Measurements from ENCODE around the gene TAS2R43. TPM values are rescaled to one million over a fixed set of nuclear protein-coding genes. Genes with fewer than 3 reads are reported as not detected.
"Not testable (repeated sequence)": the region's sequence is repeated elsewhere in the genome, so short reads cannot be mapped to it uniquely, and the experiment has no call there.

TAS2R43 gene, protein sequence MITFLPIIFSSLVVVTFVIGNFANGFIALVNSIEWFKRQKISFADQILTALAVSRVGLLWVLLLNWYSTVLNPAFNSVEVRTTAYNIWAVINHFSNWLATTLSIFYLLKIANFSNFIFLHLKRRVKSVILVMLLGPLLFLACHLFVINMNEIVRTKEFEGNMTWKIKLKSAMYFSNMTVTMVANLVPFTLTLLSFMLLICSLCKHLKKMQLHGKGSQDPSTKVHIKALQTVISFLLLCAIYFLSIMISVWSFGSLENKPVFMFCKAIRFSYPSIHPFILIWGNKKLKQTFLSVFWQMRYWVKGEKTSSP
- not detected for polyA plus RNA-seq (2012; ENCODE audit: low read depth, missing spikeins)

DNA sequence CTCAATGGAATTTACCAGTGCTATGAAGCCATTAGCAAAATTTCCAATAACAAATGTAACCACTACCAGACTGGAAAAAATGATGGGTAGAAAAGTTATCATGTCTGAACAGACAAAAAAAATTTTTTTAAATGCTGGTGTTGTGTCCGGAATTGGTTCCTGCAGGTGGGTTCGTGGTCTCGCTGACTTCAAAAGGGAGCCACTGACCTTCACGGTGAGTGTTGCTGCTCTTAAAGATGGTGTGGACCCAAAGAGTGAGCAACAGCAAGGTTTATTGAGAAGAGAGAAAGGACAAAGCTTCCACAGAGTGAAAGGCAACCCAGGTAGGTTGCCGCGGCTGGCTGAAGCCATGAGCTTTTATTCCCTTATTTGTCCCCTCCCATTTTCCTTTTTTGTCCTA is at the start of gene TAS2R43:
TAS2R43 (minus strand) TSS at position 186 of the 400 bp plus-strand sequence; CDS start at position 102, 84 bp downstream.
- no peak for FAIRE-seq
- no peak for DNase-seq (ENCODE audit: insufficient read length, low spot score)
- TF ChIP-seq POLR2AphosphoS5 (IDR thresholded peaks at IDR 0.05; ENCODE audit: low read depth, low read length) (no peak), POLR2A (IDR thresholded peaks at IDR 0.05; ENCODE audit: low read depth, low read length) (no peak), TAF1 (IDR thresholded peaks at IDR 0.05; ENCODE audit: low read depth, low read length) (no peak), SPI1 (IDR thresholded peaks at IDR 0.05; ENCODE audit: low read depth, low read length) (no peak), POU2F2 (IDR thresholded peaks at IDR 0.05; ENCODE audit: low read depth, low read length) (no peak), PAX5 (IDR thresholded peaks at IDR 0.05; ENCODE audit: insufficient read depth, low read length, severe bottlenecking) (no peak)

DNA sequence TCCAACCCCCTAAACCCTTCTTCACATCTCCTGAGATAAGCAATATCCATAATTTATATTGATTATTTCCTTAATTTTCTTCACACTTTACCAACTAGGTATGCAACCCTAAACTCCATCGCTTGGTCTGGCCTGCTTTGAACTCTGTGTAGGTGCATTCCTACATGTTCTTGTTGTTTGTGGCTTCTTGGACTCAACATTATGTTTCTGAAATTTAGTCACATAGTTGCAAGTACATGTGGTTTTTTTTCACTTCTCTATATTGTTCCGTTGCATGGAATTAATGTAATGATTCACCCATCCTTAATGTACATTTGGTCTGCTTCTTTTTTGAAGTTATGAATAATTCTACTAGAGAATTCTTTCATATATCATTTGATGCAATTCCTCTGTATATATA is 44.0 kb upstream of the TAS2R43 start:
- TF ChIP-seq PAX5 (IDR thresholded peaks at IDR 0.05; ENCODE audit: insufficient read depth, low read length, severe bottlenecking): no peak
- TF ChIP-seq SPI1 (IDR thresholded peaks at IDR 0.05; ENCODE audit: low read depth, low read length): peak; percentile 63
- no peak for TF ChIP-seq TAF1 (IDR thresholded peaks at IDR 0.05; ENCODE audit: low read depth, low read length)
- no peak for DNase-seq (ENCODE audit: insufficient read length, low spot score)
- FAIRE-seq: no peak

DNA sequence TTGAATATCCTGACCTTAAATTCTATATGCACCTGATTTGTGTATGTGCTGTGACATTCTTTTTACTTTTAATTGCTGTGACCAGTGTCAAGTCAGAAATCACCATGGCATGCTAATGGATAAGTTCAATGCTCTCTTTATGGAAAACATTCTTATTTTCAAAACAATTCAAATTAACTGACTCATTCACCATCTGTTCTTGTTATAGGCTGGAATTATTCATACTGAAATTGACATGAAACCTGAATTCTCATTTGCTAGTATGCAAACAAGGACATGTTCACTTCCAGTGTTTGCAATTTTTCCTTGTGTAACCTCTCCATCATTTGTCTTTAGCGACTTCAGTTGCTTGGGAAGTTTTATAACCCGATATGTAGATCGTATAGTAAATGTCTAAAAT is 42.2 kb upstream of the TAS2R43 start, which contains the start of gene TAS2R30:
TAS2R30 (minus strand) TSS at position 340 of the 400 bp plus-strand sequence. CDS start 400 bp downstream, outside the sequence.
- TF ChIP-seq POLR2AphosphoS5 (IDR thresholded peaks at IDR 0.05; ENCODE audit: low read depth, low read length): no peak
- TF ChIP-seq PAX5 (IDR thresholded peaks at IDR 0.05; ENCODE audit: insufficient read depth, low read length, severe bottlenecking): no peak
- no peak for TF ChIP-seq SPI1 (IDR thresholded peaks at IDR 0.05; ENCODE audit: low read depth, low read length)
- no peak for TF ChIP-seq POU2F2 (IDR thresholded peaks at IDR 0.05; ENCODE audit: low read depth, low read length)
- TF ChIP-seq POLR2A (IDR thresholded peaks at IDR 0.05; ENCODE audit: low read depth, low read length): no peak
- TF ChIP-seq TAF1 (IDR thresholded peaks at IDR 0.05; ENCODE audit: low read depth, low read length): no peak
- no peak for DNase-seq (ENCODE audit: insufficient read length, low spot score)

DNA sequence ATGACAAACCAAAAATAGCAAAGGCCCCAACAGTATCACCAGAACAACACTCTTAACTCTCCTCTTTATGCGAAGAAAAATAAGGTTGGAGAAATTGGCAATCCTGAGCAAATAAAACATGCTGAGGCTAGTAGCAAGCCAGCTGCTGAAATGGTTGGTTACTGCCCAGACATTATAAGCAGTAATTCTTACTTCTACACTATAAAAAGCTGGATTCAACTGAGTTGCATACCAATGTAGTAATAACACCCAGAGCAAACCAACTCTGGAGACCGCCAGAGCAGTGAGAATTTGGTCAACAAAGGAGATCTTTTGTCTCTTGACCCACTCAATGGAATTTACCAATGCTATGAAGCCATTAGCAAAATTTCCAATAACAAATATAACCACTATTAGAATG is 41.7 kb upstream of the TAS2R43 start:
- FAIRE-seq: no peak
- DNase-seq (ENCODE audit: insufficient read length, low spot score): no peak
- TF ChIP-seq PAX5 (IDR thresholded peaks at IDR 0.05; ENCODE audit: insufficient read depth, low read length, severe bottlenecking): no peak
- no peak for TF ChIP-seq TAF1 (IDR thresholded peaks at IDR 0.05; ENCODE audit: low read depth, low read length)
- TF ChIP-seq POU2F2 (IDR thresholded peaks at IDR 0.05; ENCODE audit: low read depth, low read length): no peak
- no peak for TF ChIP-seq SPI1 (IDR thresholded peaks at IDR 0.05; ENCODE audit: low read depth, low read length)
- TF ChIP-seq POLR2A (IDR thresholded peaks at IDR 0.05; ENCODE audit: low read depth, low read length): no peak
- TF ChIP-seq POLR2AphosphoS5 (IDR thresholded peaks at IDR 0.05; ENCODE audit: low read depth, low read length): no peak

More for the DNA sequence above, 42.2 kb upstream of the TAS2R43 start, which contains the start of gene TAS2R30:
- FAIRE-seq: no peak

DNA sequence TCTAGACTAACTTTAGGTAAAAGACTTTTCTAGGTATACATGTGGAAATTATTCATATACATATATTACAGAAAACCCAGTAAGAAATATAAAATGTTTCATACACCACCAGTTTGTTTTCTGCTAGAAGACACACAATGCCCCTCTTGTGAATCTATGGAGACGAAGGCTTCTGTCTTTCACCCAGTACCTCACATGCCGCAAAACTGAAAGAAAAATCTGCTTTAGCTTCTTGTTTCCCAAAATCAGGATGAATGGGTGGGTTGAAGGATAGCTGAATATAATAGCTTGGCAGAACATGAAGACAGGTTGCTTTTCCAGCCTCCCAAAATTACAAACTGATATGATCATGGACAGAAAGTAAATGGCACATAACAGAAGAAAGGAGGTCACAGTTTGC is 41.0 kb upstream of the TAS2R43 start:
- TF ChIP-seq PAX5 (IDR thresholded peaks at IDR 0.05; ENCODE audit: insufficient read depth, low read length, severe bottlenecking) (no peak), POLR2AphosphoS5 (IDR thresholded peaks at IDR 0.05; ENCODE audit: low read depth, low read length) (no peak), POU2F2 (IDR thresholded peaks at IDR 0.05; ENCODE audit: low read depth, low read length) (no peak), TAF1 (IDR thresholded peaks at IDR 0.05; ENCODE audit: low read depth, low read length) (no peak), SPI1 (IDR thresholded peaks at IDR 0.05; ENCODE audit: low read depth, low read length) (no peak), POLR2A (IDR thresholded peaks at IDR 0.05; ENCODE audit: low read depth, low read length) (no peak)
- FAIRE-seq (no peak), DNase-seq (ENCODE audit: insufficient read length, low spot score) (no peak)

DNA sequence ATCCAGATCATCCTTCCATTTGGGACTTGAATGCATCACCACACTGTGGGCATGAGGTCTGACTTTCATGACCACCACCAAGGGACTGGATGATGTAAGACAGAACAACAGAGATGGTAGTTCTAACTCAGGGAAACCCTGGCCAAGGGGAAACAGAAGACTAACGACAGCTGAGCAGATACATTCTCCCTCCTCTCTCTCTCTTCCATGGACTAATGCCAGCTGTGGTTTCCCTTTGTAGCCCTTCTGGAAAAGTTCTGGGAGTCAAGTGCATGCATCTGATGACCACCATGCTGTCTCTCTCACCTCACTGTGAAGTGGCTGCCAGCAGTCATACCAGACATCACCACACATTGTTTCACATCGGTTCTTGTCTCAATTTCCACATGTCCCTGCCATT is 38.9 kb upstream of the TAS2R43 start:
- TF ChIP-seq POU2F2 (IDR thresholded peaks at IDR 0.05; ENCODE audit: low read depth, low read length) (no peak), TAF1 (IDR thresholded peaks at IDR 0.05; ENCODE audit: low read depth, low read length) (no peak), POLR2AphosphoS5 (IDR thresholded peaks at IDR 0.05; ENCODE audit: low read depth, low read length) (no peak), PAX5 (IDR thresholded peaks at IDR 0.05; ENCODE audit: insufficient read depth, low read length, severe bottlenecking) (no peak), SPI1 (IDR thresholded peaks at IDR 0.05; ENCODE audit: low read depth, low read length) (no peak), POLR2A (IDR thresholded peaks at IDR 0.05; ENCODE audit: low read depth, low read length) (no peak)
- peak; percentile 61 for FAIRE-seq
- DNase-seq (ENCODE audit: insufficient read length, low spot score): no peak

DNA sequence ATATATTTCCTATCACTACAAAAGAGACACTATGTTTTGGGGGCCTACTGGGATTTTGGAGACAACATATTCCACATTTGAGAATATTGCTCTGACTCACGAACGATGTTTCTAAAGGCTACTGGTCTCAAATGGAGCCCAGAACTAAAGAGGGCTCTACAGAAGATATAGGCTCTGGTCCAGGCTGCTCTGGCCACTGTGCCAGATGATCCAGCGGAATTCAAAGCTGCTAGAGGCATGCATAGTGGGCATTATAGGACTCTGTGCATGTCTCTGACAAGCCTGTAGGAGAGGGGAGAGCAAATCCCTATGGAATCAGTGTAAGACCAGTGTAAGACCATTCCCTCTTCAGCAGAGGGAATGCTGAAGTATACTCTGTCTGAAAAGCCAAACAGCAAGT is 38.3 kb upstream of the TAS2R43 start:
- peak; percentile 9 for FAIRE-seq
- no peak for DNase-seq (ENCODE audit: insufficient read length, low spot score)
- TF ChIP-seq TAF1 (IDR thresholded peaks at IDR 0.05; ENCODE audit: low read depth, low read length): no peak
- TF ChIP-seq SPI1 (IDR thresholded peaks at IDR 0.05; ENCODE audit: low read depth, low read length): no peak
- no peak for TF ChIP-seq POU2F2 (IDR thresholded peaks at IDR 0.05; ENCODE audit: low read depth, low read length)
- TF ChIP-seq POLR2A (IDR thresholded peaks at IDR 0.05; ENCODE audit: low read depth, low read length): no peak

DNA sequence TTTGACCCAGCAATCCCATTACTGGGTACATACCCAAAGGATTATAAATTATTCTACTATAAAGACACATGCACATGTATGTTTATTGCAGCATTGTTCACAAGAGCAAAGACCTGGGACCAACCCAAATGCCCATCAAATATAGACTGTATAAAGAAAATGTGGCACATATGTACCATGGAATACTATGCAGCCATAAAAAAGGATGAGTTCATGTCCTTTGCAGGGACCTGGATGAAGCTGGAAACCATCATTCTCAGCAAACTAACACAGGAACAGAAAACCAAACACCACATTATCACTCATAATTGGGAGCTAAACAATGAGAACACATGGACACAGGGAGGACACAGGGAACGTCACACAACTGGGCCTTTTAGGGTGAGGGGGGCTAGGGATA is 22.0 kb upstream of the TAS2R43 start:
- not testable (repeated sequence) for FAIRE-seq; DNase-seq (ENCODE audit: insufficient read length, low spot score)

DNA sequence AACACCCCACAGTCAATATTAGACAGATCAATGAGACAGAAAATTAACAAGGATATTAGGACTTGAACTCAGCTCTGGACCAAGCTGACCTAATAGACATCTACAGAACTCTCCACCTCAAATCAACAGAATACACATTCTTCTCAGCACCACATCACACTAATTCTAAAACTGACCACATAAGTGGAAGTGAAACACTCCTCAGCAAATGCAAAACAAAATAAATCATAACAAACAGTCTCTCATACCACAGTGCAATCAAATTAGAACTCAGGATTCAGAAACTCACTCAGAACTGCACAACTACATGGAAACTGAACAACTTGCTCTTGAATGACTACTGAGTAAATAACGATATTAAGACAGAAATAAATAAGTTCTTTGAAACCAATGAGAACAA is 19.1 kb upstream of the TAS2R43 start:
- TF ChIP-seq SPI1 (IDR thresholded peaks at IDR 0.05; ENCODE audit: low read depth, low read length): peak; percentile 71
- peak; percentile 26 for FAIRE-seq
- DNase-seq (ENCODE audit: insufficient read length, low spot score): not testable (repeated sequence)

DNA sequence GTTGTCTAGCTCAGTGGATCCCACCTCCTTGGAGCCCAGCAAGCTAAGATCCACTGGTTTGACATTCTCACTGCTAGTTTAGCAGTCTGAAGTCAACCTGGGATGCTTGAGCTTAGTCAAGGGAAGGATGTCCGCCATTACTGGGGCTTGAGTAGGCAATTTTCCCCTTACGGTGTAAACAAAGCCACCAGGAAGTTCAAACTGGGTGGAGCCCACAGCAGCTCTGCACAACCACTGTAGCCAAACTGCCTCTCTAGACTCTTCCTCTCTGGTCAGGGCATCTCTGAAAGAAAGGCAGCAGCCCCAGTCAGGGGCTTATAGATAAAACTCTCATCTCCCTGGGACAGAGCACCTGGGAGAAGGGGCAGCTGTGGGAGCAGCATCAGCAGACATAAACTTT is 16.7 kb upstream of the TAS2R43 start:
- FAIRE-seq (no peak), DNase-seq (ENCODE audit: insufficient read length, low spot score) (no peak)
- TF ChIP-seq POLR2A (IDR thresholded peaks at IDR 0.05; ENCODE audit: low read depth, low read length) (no peak), PAX5 (IDR thresholded peaks at IDR 0.05; ENCODE audit: insufficient read depth, low read length, severe bottlenecking) (no peak), POLR2AphosphoS5 (IDR thresholded peaks at IDR 0.05; ENCODE audit: low read depth, low read length) (no peak), TAF1 (IDR thresholded peaks at IDR 0.05; ENCODE audit: low read depth, low read length) (no peak), POU2F2 (IDR thresholded peaks at IDR 0.05; ENCODE audit: low read depth, low read length) (no peak), SPI1 (IDR thresholded peaks at IDR 0.05; ENCODE audit: low read depth, low read length) (no peak)

Data from GM12891 (cell line).